GM12878 (cell line): ENCODE data around the gene HAP1.

Experiments
- CHD2 ChIP-seq: IDR thresholded peaks from 2 replicates; pipeline ENCODE4 v1.6.1; 2011; ENCODE audit warnings: low read depth, low read length, improper control_type of control experiment, borderline replicate concordance
- EZH2 ChIP-seq: IDR thresholded peaks from 2 replicates; pipeline ENCODE4 v1.6.1; 2012; ENCODE audit warnings: low read depth, mild to moderate bottlenecking, control low read depth, inconsistent platforms, low read length, borderline replicate concordance; ENCODE audit not compliant: control insufficient read depth
- JUND ChIP-seq: IDR thresholded peaks from 2 replicates; pipeline ENCODE4 v1.6.1; 2012; ENCODE audit warnings: low read depth, mild to moderate bottlenecking, low read length, improper control_type of control experiment, moderate library complexity
- POLR2A ChIP-seq: IDR thresholded peaks from 2 replicates; pipeline ENCODE4 v1.6.1; 2011; ENCODE audit warnings: low read depth, mild to moderate bottlenecking, low read length
- SPI1 ChIP-seq: IDR thresholded peaks from 2 replicates; pipeline ENCODE4 v1.6.1; 2011; ENCODE audit warnings: low read depth, mild to moderate bottlenecking, low read length, moderate library complexity, borderline replicate concordance; ENCODE audit not compliant: insufficient read depth
- ZNF274 ChIP-seq: IDR thresholded peaks from one replicate; pipeline ENCODE4 v1.8.0; 2011; ENCODE audit not compliant: insufficient read length, insufficient read depth
- TF ChIP-seq, protein P1 (sequence below), 3 experiments: IDR thresholded peaks in 2 of 3; conservative IDR thresholded peaks in 1 of 3; 2 replicates each; pipeline ENCODE4 v1.5.1; 2011; ENCODE audit warnings: low read depth in 3 of 3, low read length in 3 of 3, mild to moderate bottlenecking in 3 of 3, control low read depth in 2 of 3, moderate library complexity in 2 of 3, inconsistent platforms in 1 of 3, mixed read lengths in 1 of 3; ENCODE audit not compliant: control insufficient read depth in 2 of 3, insufficient read depth in 1 of 3; ENCODE audit errors: extremely low read depth in 1 of 3
- TF ChIP-seq, protein P2 (sequence below): IDR thresholded peaks from 2 replicates; pipeline ENCODE4 v1.6.1; 2012; ENCODE audit warnings: low read length, inconsistent platforms

DNA sequence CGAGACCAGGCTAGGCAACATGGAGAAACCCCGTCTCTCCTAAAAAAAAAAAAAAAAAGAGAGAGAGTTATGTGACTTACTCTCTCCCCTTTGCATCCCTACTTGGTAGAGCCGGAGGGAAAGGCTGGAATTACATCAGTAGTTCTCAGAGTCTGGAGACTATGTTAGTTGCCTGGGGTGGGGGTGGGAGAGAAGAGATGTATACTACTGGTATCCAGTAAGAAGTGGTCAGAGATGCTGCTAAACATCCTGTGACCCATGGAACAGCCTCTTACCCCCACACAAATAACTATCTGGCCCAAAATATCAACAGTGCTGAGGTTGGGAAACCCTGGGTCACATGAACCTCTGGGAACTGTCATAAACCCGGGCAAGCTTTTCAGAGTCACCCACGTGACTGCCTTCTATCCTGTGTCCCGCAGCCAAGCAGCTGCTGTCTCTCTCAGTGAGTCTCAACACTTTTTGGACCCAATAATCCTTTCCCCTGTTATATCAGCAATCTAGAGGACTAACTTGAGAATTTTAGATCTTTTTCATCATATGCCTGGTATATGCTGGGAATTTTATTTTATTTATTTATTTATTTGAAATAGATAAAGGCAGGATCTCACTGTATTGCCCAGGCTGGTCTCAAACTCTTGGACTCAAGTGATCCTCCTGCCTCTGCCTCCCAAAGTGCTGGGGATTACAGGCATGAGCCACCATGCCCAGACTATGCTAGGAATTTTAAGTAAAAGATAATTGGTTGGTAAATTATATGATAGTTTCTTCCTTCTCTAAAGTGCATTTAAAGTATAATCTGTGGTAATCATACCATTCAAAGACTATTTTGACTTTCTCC is 37.1 kb downstream of the HAP1 start:
- TF ChIP-seq SPI1 = no peak
- TF ChIP-seq, protein P1, sequence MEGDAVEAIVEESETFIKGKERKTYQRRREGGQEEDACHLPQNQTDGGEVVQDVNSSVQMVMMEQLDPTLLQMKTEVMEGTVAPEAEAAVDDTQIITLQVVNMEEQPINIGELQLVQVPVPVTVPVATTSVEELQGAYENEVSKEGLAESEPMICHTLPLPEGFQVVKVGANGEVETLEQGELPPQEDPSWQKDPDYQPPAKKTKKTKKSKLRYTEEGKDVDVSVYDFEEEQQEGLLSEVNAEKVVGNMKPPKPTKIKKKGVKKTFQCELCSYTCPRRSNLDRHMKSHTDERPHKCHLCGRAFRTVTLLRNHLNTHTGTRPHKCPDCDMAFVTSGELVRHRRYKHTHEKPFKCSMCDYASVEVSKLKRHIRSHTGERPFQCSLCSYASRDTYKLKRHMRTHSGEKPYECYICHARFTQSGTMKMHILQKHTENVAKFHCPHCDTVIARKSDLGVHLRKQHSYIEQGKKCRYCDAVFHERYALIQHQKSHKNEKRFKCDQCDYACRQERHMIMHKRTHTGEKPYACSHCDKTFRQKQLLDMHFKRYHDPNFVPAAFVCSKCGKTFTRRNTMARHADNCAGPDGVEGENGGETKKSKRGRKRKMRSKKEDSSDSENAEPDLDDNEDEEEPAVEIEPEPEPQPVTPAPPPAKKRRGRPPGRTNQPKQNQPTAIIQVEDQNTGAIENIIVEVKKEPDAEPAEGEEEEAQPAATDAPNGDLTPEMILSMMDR (IDR thresholded peaks at IDR 0.05 in 2 of 3, conservative IDR thresholded peaks at IDR 0.05 in 1 of 3; ENCODE audit: control insufficient read depth in 2 of 3, extremely low read depth in 1 of 3, insufficient read depth in 1 of 3, low read depth in 3 of 3, low read length in 3 of 3) = no peak
- TF ChIP-seq, protein P2, sequence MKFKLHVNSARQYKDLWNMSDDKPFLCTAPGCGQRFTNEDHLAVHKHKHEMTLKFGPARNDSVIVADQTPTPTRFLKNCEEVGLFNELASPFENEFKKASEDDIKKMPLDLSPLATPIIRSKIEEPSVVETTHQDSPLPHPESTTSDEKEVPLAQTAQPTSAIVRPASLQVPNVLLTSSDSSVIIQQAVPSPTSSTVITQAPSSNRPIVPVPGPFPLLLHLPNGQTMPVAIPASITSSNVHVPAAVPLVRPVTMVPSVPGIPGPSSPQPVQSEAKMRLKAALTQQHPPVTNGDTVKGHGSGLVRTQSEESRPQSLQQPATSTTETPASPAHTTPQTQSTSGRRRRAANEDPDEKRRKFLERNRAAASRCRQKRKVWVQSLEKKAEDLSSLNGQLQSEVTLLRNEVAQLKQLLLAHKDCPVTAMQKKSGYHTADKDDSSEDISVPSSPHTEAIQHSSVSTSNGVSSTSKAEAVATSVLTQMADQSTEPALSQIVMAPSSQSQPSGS = no peak
- TF ChIP-seq ZNF274 = no peak
- TF ChIP-seq CHD2 = no peak
- TF ChIP-seq EZH2 = no peak
- TF ChIP-seq JUND = no peak
- TF ChIP-seq POLR2A = no peak
